ENCODE results near the gene PLEKHG2.

PLEKHG2 gene

DNA sequence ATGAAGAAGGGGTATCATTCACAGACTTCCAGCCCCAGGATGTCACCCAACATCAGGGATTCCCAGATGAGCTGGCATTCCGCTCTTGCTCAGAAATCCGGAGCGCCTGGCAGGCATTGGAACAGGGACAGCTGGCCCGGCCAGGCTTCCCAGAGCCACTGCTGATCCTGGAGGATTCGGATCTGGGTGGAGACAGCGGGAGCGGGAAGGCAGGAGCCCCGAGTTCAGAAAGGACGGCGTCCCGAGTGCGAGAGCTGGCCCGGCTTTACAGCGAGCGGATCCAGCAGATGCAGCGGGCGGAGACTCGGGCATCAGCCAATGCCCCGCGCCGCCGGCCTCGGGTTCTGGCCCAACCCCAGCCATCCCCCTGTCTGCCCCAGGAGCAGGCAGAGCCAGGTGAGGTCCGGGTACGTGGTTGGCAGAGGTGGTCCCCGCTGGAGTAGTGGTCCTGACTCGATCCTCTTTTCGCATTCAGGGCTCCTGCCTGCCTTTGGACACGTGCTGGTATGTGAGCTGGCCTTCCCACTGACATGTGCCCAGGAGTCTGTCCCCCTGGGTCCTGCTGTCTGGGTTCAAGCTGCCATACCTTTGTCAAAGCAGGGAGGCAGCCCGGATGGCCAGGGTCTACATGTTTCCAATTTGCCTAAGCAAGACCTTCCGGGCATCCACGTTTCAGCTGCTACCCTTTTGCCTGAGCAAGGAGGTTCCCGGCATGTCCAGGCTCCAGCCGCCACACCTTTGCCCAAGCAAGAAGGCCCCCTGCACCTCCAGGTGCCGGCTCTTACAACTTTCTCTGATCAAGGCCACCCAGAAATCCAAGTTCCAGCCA lies 11.0 kb downstream of the PLEKHG2 start:
- DNase-seq = no peak

DNA sequence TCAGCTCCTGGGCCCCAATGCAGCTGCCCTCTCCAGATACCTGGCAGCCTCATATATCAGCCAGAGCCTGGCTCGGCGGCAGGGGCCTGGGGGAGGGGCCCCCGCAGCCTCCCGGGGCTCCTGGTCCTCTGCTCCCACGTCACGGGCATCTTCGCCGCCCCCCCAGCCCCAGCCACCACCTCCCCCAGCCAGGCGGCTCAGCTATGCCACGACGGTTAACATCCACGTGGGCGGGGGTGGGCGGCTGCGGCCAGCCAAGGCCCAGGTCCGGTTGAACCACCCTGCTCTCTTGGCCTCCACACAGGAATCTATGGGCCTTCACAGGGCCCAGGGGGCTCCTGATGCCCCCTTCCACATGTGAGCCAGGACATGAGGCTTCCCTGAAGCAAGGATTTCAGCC lies 12.5 kb downstream of the PLEKHG2 start:
- no peak for DNase-seq

DNA sequence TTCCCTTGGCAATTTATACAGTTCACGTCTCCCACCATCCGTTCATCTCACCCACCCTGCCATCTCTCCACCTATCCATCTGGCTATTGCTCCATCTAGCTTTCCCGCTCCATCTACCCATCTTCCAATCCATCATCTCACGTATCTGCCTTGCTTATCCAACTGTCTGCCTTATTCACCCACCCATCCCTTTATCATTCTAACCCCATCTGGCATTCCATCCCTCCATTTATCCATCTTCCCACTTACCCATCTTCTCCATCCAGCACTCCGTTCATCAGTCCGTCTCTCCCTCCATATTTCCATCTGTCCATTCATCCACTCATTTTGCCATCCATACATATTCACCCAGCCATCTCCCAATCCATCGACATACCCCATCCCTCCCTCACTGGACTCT lies 13.3 kb downstream of the PLEKHG2 start:
- DNase-seq = no peak

DNA sequence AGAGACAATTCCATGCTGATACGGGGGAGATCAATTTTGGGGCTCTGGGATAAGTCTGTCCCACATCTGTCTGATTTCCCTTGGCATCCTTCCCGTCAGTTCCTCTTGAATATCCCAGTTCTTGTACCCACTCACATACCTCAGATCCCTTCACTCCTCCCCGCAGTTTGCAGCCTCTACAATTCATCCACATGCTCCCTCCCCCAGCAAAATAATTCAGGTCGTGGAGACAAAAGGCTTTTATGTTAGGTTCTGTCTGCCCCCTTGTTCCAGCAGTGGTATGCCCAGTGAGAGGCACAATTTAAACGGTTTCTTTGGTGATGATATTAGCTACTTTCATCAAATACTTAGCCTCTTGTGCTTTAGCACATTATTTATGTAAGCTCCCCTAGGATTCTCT lies 13.7 kb downstream of the PLEKHG2 start:
- DNase-seq = no peak

DNA sequence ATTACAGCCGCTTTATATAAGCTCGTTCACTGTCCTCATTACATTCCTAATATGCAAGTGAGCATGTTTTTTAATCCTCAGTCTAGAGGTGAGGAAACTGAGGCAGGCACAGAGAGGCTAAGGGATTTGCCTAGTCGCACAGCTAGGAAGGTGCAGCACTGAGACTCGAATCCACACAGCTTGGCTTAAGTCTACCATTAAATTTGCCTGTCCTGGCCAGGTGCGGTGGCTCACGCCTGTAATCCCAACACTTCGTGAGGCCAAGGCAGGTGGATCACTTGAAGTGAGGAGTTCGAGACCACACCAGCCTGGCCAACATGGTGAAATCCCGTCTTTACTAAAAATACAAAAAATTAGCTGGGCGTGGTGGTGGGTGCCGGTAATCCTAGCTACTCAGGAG lies 15.2 kb downstream of the PLEKHG2 start:
- no peak for DNase-seq

DNA sequence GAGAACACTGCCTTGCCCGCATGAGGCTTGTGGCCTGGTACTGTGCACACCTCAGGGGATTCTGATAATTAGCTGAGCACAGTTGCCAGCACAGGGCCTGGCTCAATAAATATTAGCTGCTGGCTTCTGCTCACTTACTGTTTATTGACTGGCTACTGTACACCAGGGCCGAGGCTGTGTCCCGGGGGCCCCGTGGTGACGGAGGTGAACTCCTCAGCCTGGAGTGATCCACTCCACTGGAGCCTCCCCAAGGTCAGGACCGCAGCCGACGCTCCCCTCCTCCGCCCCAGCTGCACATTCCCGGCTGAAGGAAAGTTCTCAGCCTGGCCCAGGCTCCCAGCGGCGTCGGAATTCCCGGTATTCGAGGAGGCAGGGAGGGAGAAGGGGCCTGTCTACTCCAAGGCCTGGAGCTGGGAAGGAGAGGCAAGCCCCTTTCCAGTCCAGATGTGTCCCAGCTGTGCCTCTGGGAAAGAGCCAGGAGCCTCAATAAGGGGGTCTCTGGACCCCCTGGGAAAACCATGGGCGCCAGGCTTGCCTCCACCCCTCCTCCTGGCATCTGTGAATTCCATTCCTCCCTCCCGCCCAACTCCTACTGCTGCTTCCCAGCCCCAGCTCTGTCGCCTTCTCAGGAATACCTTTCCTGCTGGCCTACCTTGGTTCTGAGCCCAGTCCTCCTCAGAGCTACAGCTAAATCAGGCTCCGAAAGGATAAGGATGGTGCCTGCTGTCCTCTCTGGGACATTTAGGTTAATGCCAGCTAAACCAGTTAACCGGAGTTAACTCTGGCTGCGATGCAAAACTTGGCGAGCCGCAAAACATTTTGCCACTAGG lies 16.0 kb downstream of the PLEKHG2 start:
- no peak for DNase-seq

DNA sequence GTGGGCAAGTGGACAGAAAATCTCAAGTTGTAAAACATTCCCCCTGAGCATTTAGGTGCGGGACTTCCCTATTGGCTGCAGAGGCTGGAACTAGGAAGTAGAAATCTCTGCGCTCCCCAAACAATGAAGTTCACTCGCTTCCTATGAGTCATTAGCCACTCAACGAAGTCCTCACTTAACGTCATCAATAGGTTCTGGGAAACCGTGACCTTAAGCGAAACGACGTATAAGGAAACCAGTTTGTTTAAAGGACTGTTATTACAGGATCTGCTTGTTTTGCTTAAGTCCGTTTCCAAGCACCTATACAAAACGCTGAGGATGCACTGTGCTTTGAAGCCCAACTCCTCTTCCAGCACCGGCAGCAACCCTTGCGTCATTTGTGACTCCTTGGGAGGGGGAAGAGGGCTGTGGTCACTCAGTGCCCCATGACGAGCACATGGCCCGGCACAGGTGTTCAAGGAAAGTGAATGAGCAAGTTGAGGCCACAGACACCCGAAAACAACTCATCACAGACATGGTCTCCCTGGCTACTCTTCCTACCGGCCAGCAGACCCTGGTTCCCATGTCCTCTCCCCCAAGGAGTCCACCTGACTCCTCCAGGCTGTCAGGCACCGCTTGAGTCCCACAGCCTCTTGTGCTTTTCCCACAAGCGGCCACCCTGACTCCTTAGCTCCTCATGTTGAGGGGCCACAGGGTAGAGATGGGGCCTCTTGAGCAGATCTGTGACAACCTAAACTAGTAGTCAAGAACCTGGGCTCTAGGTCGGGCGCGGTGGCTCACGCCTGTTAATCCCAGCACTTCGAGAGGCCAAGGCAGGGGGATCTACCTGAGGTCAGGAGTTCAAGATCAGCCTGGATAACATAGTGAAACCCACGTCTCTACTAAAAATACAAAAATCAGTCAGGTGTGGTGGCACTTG lies 18.5 kb downstream of the PLEKHG2 start:
- DNase-seq = no peak

DNA sequence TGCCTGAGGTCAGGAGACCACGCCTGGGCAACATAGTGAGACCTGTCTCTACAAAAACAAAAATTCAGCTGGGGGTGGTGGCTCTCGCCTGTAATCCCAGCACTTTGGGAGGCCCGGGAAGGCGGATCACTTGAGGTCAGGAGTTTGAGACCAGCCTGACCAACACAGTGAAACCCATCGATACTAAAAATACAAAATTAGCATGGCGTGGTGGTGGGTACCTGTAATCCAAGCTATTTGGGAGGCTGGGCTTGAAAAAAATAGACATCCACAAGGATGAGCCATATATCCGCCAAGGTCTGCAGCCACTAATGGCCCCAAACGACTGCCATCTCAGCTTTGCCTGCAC lies 20.2 kb downstream of the PLEKHG2 start:
- DNase-seq = no peak

DNA sequence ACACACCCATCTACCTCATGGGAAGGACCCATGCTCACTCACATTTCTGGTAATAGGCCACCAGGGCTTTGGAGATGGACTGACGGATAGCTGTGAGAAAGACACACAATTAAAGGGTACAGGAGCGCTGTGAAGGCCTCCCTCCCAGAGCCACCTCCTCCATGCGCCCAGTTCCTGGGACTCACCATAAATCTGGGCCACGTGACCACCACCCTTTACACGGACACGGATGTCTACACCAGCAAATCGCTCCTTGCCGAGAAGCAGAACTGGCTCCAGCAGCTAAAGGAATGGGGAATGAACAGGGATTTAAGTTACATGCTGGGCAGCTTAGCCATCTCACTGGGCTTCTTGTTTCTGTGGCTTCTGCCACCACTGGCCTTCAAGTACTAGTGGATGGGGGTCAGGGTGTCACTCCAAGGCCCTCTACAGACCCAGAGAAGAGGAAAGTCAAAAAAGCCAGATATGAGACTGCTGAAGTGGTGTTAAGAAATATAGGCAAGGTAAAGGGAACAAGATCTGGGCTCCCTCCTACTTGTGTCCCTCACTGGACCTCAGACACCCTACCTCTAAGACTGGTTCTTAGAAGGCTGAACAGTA lies 21.1 kb downstream of the PLEKHG2 start:
- no peak for DNase-seq

DNA sequence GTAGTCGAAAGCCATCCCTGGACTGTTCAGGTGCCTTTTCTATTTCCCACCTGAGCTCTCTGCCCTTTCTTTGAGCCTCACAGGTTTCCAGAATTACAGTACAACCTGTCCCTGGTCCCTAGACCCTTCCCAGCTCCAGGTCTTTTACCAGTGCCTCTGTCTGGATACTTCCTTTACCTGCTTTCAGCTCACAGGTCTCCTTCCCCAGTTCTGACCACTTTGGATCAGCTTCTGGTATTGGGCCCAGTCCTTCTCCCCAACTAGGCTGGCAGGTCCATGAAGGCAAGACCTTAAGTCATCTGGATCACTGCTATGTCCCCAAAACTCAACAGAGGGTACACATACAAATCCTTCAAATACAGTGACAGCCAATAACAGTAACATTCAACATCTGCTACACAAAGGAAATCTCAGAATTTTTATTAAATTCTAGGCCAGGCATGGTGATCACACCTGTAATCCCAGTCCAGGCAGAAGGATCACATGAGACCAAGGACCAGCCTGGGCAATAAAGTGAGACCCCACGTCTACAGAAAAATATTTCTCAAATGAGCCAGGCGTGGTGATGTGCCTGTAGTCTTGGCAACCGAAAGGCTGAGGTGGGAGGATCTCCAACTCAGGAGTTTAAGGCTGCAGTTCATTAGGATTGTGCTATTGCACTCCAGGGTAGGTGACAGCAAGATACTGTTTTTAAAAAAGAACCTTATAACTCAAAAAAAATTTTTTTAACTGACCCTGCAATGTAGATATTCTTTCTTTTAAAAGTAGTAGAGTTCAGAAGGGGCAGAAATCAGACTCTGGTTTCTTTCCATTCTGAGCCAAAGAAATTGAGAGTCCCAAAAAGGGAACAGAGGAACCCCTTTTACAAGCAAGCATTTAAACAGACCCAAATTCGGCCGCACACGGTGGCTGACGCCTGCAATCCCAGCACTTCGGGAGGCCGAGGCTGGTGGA lies 21.9 kb downstream of the PLEKHG2 start:
- DNase-seq = no peak

DNA sequence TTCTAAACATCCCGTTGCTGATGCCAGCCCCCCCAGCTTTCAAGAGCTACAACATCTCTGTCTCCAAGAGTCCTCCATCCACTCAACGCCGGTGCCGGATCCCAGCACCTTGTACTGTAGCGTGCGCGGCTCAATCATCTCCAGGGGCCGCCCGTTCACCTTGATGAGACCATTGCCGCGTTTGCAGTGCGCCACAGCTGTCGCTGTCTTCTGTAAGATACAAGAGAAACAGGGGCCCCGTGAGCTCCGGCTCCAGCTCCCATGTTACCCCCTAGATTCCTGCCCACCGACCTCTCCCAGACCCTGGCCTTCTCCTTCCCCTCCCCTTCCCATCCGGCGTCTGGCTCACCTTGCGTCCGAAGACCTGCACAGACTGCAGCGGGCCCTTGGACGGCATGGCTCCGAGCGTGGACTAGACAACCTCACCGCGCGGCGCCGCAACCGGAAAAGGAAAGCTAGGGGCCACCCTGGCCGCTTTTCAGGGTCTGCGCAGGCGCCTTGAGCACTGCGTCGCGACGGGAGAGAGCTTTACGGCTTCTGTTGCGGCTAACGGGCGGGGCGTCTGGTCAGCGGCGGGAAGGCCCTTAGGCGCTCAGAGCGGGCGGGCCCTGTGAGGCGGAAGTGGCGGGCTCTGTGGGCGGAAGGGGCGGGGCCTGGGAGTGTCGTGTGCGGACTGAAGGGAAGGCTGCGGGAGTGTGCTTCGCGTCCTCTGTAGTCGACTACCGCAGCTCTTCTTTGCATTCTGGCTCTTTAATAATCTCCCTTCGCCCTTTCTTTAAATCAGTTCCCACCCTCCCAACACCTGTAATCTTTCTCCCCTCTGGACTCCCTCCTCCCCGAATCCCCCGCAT lies 23.3 kb downstream of the PLEKHG2 start, which contains the start of gene RPS16:
Gene RPS16, minus strand, starts transcription at position 451 of the 851 bp plus-strand sequence. Its CDS starts 54 bp downstream, at position 397.
- DNase-seq = peak; percentile 83

DNA sequence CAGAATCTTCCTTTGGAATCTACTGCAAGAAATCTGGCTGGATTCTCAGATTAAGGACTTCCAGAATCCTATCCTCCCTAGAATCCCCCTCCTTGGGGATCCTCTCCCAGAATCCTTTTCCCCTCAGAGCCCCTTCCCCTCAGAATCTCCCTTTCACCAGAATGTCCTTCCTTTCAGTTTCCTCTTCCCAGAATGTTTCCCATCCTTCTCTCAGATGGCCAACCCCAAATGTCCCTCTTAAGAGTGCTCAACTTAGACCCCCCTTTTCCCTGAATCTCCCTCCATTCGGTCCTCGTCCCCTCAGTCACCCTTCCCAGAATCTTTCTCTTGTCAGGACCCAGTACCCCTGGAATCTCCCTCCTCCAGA lies 23.9 kb downstream of the PLEKHG2 start:
- no peak for DNase-seq

DNA sequence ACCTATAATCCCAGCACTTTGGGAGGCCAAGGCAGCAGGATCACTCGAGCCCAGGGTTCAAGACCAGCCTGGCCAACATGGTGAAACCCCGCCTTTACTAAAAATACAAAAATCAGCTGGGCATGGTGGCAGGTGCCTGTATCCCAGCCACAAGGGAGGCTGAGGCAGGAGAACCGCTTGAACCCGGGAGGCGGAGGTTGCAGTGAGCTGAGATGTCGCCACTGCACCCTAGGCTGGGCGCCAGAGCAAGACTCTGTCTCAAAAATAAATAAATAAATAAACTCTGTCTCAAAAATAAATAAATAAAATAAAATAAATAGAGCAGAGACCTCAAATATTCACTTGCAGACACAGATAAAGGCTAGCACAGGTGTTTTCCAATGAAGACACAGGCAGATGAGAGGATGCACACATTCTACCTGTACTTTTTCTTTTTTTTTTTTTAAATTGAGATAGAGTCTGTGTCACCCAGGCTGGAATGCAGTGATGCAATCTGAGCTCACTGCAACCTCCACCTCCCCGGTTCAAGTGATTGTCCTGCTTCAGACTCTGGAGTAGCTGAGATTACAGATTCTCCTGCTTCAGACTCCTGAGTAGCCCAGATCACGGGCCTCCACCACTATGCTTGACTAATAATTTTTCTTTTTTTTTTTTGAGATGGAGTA lies 25.9 kb downstream of the PLEKHG2 start:
- DNase-seq = no peak

DNA sequence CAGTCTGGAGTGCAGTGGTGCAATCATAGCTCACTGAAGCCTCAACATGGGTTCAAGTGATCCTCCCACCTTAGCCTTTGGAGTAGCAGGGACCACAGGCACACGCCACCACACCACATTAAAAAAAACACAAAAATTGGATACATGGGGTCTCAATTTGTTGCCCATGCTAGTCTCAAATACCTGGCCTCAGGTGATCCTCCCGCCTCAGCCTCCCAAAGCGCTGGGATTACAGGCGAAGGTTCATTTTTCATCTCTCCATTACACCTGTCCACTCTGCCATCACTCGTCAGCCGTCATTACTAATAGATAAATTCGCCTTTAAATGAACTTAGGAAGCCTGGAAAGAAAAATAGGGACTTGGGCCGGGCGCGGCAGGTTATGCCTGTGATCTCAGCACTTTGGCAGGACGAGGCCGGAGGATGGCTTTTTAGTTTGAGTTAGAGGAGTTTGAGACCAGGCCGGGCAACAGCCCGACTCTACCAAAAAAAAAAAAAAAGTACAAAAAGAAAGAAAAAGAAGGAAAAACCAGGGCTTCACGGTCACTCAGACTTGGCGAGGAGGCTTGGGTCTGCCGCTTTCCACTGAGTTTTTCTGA lies 32.2 kb downstream of the PLEKHG2 start:
- no peak for DNase-seq

DNA sequence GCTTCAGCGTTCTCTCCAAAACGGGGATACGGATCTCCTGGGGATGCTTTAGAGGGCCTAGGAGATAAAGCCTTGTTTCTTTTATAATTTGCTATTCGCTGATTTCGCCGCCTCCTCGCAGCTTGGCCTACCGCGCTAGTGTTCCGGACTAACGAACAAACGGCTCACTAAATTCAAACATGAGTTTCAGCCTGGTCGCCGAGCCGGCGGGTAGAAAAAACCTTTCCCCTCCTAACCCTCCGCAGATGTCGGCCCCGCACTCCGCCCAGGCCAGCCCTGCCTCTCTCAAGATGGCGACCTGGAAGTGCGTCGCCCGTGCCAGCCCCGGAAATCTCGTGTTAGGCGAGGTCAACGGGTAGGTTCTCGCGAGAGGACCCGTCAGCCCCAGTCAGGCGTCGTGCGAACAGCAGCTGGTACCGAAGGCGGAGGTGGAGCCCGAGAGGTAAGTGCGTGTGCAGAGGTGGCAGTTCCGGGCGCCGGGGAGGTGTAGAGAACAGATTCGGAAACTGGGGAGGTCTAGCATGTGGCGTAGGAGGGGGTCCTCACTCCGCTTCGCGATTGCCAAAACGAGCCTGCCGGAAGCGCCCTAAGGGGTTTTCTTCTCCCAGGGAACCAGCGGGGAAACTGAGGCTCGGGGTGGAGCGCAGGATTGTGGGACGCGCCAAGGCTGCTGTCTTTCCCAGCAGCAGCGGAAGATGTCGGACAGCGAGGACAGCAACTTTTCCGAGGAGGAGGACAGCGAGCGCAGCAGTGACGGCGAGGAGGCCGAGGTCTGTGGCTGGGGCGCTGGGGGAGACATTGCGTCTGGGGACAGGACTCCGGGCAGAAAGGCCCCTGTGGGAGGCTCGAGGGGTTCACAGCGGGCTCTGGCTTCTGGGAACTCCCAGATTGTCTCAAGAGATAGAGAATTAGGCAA lies 33.0 kb downstream of the PLEKHG2 start, which contains the start of gene SUPT5H:
Gene SUPT5H, plus strand, starts transcription at position 387 of the 916 bp plus-strand sequence. Its CDS starts 309 bp downstream, at position 696.
- peak; percentile 82 for DNase-seq

DNA sequence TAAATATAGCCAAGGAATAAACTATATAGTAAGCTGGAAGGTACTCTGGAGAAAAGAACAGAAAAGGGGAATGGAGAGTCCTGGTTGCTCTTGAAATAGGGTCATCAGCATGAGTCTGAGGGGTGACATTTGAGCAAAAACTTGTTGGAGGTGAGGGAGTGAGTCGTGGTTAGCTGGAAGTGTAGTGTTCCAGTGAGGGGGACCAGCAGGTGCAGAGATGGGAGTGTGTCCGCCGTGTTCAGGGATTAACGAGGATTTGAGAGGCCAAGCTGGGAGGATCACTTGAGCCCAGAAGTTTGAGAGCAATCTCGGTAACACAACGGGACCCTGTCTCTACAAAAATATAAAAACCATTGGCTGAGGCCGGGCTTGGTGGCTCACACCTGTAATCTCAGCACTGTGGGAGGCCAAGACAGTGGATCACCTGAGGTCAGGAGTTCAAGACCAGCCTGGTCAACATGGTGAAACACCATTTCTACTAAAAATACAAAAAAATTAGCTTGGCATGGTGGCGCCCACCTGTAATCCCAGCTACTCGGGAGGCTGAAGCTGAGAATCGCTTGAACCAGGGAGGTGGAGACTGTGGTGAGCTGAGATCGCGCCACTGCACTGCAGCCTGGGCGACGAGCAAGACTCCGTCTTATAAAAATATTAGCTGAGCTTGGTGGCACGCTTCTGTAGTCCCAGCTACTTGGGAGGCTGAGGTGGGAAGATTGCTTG lies 34.1 kb downstream of the PLEKHG2 start:
- DNase-seq = no peak

DNA sequence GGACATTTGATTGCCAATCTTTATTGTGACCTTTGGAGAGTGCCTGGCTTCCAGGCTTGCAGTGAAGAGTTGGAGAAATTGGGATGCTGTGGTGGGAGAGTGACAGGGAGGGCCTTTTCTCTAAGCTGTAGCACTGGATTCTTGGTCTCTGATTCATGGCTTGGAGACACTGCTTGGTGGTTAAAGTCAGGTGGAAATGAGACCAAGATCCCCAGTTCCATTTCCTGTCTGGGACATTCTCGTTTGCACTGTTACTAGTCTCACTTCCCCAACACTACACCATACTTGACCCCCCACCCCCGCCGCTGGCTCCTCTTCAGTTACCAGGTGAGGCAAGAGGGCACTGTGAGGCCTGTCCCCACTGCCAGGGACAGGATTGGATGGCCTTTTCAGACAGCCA lies 35.8 kb downstream of the PLEKHG2 start:
- no peak for DNase-seq
